GM06990 (cell line): ENCODE measurements around the gene AMPD2.

Experiments used
- DNase-seq: peaks from one replicate; pipeline ENCODE4 v3.0.0-alpha.2; 2011; ENCODE audit not compliant: insufficient read length; ENCODE audit errors: extremely low read depth
- H3K27me3 ChIP-seq: replicated peaks from 2 replicates; pipeline ENCODE4 v1.6.0; 2011; ENCODE audit warnings: low read length; ENCODE audit not compliant: control insufficient read depth, insufficient read depth
- H3K36me3 ChIP-seq: 2 replicates; pipeline ENCODE4 v1.5.1; 2011; ENCODE audit warnings: low read length; ENCODE audit not compliant: control insufficient read depth, insufficient read depth
- H3K4me3 ChIP-seq: replicated peaks from 2 replicates; pipeline ENCODE4 v1.5.1; 2011; ENCODE audit warnings: low read depth, mild to moderate bottlenecking, control low read depth, low read length
- TF ChIP-seq, protein P1 (sequence below): IDR thresholded peaks from 2 replicates; pipeline ENCODE4 v1.5.1; 2011; ENCODE audit warnings: low read length, control low read depth, mild to moderate bottlenecking, inconsistent platforms; ENCODE audit not compliant: insufficient read depth, poor library complexity, severe bottlenecking

The AMPD2 gene

DNA sequence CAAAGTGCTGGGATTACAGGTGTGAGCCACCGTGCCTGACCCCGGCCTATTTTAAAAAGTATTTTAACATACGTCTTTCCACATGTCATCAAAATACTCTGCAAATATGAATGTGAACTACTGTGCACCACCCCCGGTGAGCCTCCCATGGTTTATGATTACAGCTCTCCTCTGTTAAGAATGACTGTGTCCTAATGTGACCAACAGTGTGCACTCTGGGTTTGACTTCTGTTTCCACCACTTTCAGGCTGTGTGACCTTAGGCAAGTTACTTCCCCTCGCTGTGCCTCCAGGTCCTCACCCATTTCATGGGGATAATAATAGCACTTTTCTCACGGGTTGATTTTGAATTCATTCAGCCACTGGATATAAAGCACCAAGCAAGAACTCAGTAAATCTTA is 14.7 kb downstream of the AMPD2 start:
- no peaks in the 10 kb centered on the region for H3K27me3 ChIP-seq
- H3K36me3 ChIP-seq, result peaks cover 20% of the 10 kb centered on the region
- H3K4me3 ChIP-seq, result no peak overlapping the region
- no peak for DNase-seq
- TF ChIP-seq, protein P1, sequence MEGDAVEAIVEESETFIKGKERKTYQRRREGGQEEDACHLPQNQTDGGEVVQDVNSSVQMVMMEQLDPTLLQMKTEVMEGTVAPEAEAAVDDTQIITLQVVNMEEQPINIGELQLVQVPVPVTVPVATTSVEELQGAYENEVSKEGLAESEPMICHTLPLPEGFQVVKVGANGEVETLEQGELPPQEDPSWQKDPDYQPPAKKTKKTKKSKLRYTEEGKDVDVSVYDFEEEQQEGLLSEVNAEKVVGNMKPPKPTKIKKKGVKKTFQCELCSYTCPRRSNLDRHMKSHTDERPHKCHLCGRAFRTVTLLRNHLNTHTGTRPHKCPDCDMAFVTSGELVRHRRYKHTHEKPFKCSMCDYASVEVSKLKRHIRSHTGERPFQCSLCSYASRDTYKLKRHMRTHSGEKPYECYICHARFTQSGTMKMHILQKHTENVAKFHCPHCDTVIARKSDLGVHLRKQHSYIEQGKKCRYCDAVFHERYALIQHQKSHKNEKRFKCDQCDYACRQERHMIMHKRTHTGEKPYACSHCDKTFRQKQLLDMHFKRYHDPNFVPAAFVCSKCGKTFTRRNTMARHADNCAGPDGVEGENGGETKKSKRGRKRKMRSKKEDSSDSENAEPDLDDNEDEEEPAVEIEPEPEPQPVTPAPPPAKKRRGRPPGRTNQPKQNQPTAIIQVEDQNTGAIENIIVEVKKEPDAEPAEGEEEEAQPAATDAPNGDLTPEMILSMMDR, result no peak

DNA sequence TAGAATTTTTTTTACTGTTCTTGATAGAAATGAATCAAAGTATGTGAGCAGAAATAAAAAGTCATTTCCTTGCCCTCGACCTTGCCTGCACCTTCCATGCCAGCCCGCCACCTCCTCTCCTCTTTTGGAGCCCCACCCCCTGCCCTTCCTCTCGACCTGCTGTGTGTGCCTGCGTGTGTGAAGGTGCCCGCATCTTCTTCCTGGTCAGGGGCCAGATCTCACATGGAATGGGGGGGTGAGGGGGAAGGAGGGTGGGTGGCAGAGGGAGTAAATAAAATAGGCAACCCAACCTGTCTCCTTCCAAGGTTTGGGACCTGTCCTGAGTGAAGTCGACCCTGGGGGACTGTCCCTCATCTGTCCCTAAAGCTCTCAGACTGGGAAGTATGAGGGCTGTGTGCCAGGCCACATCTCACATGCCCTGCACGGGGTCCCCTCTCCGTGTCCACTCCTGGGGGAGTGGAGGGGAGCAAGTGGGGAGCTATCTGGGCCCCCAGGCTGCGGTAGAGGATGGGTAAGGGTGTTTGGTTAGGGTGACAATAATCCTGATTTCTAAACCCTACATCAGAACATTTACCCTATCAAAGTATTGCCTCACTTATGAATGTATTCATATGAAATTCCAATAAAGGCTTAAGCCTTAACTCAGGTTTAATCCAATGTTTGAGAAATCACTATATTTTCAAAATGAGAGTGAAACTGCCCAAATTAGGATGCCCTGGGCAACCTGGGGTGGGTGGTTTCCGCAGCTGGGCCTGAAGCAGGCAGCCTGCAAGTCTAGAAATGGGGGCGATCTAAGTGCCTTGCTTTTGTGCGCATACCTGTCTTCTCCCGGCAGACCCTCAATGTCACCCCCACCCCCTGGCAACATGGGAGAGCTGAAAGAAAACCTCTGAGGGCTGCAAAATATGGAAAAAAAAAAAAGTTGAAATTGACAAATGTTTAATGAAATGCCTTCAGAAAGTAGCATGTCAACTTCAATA is 15.4 kb downstream of the AMPD2 start:
- TF ChIP-seq, protein P1, result peak; percentile 2
- Histone ChIP-seq H3K36me3 (peaks cover 14% of the 10 kb centered on the region), H3K27me3 (no peaks in the 10 kb centered on the region), H3K4me3 (no peak overlapping the region; the same call in 1 of the 2 replicates)
- no peak for DNase-seq

DNA sequence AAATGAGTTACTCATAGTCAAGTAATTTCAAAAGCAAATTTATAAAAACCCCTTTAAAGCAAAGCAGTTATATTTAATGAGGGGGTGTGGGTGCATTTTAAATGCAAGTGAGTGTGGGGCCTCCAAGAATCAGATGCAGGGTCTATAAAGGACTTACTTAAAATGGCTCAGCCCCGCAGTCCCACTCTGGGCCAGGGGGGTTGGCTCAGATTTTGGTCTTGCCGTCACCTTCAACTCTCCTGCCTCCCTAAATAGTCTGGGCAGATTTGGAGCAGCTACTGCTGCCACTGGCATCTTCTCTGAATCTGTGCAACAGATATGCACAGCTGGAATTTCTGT is 16.2 kb downstream of the AMPD2 start:
- Histone ChIP-seq H3K27me3 (no peaks in the 10 kb centered on the region), H3K36me3 (peaks cover 10% of the 10 kb centered on the region), H3K4me3 (no peak overlapping the region)
- TF ChIP-seq, protein P1, result no peak
- no peak for DNase-seq

DNA sequence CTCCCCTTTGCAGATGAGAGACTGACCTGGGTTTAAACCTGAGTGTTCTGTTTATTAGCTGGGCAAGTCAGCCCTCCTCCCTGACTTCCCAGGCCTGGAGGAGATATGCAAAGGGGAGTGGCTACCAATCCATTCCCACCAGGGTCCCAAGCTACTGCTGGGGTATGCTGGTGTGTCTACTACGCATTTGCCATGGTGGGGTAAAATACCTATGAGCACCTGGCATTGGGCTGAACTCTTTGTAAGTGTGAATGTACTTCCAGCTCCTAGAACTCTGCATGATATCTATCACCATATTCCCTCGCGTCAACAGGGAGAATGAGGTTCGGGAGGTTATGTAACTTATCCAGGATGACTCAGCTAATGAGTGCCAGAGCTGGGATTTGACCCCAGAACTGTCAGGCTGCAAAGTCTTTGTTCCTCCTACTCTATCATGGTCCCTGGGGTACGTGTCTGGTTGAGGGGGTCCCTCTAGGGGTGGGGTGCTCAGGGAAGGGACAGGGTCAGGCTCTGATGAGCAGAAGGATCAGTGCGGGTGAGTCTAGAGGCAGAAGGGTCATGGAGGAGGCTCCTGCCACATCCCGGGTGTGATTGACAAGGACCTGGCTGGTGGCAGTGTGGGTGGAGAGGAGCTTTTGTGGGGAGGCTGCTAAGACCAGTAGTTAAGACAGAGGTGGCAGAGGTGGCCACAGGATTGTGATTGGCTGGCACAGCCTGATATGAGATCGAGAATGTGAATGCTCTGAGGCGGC is 16.7 kb downstream of the AMPD2 start:
- no peak for DNase-seq
- Histone ChIP-seq H3K27me3 (no peaks in the 10 kb centered on the region), H3K36me3 (peaks cover 6% of the 10 kb centered on the region), H3K4me3 (no peak overlapping the region)
- TF ChIP-seq, protein P1, result no peak

DNA sequence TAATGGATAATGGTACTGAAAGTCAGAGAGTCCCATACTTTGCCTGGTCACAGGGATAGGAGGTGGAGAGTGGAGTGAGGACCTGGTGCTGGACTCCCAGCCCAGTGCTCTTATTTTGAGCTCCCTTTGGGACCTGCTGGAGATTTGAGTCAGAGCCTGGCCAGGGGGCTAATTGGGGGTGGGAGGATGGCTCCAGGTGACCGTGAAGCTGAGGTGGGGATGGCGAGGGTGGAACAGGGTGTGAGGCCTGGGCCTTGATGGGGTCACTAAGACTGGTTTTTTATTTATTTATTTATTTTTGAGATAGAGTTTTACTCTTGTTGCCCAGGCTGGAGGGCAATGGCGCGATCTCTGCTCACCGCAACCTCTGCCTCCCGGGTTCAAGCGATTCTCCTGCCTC is 17.8 kb downstream of the AMPD2 start:
- TF ChIP-seq, protein P1, result no peak
- DNase-seq, result no peak
- H3K27me3 ChIP-seq, result no peaks in the 10 kb centered on the region
- no peaks in the 10 kb centered on the region for H3K36me3 ChIP-seq
- H3K4me3 ChIP-seq, result no peak overlapping the region
